Left ventricle myocardium inferior (tissue), 1 donor: Measurements from ENCODE around the gene HS3ST6. TPM values are rescaled to one million over a fixed set of nuclear protein-coding genes. Genes with fewer than 3 reads are reported as not detected.
"Not testable (repeated sequence)": the region's sequence is repeated elsewhere in the genome, so short reads cannot be mapped to it uniquely, and the experiment has no call there.

Experiments
- DNase-seq: peaks from one replicate; pipeline ENCODE4 v3.0.0-alpha.2; 2020
- H3K27ac ChIP-seq: fragments of 200-600 bp; replicated peaks from 2 replicates; pipeline ENCODE4 v1.8.0; 2021
- H3K27me3 ChIP-seq: fragments of 200-600 bp; 2 replicates; pipeline ENCODE4 v1.8.0; 2021; ENCODE audit warnings: low read depth
- H3K36me3 ChIP-seq: fragments of 200-600 bp; 2 replicates; pipeline ENCODE4 v1.8.0; 2021
- H3K4me1 ChIP-seq: fragments of 200-600 bp; 2 replicates; pipeline ENCODE4 v1.8.0; 2021
- H3K4me3 ChIP-seq: fragments of 200-600 bp; 2 replicates; pipeline ENCODE4 v1.8.0; 2021; ENCODE audit warnings: mild to moderate bottlenecking, moderate library complexity
- H3K9me3 ChIP-seq: fragments of 200-600 bp; replicated peaks from 2 replicates; pipeline ENCODE4 v1.8.0; 2021
- intact Hi-C: fragments of 100-400 bp; cut with micrococcal nuclease; formaldehyde crosslinking; loops from one replicate; pipeline ENCODE4 v1.11.0; 2022
- total RNA-seq: library from RNA; stranded (reverse); fragmentation: NEBNext Ultra II Directional; extraction: Animal tissue kit (Norgen Biotek cat#: 25700); gene quantifications from one replicate; pipeline ENCODE4 v1.2.1, GENCODE V29; 2021
- TF ChIP-seq, protein P1 (sequence below): fragments of 200-600 bp; IDR thresholded peaks from 2 replicates; pipeline ENCODE4 v1.8.0; 2021; ENCODE audit warnings: antibody characterized with exemption, mild to moderate bottlenecking, borderline replicate concordance
- donor health status: DM: no; HTN: yes; CAD: no; lungs with severe emphysema.

The HS3ST6 gene
- total RNA-seq, 1 donor from 2014 or later, result not detected

DNA sequence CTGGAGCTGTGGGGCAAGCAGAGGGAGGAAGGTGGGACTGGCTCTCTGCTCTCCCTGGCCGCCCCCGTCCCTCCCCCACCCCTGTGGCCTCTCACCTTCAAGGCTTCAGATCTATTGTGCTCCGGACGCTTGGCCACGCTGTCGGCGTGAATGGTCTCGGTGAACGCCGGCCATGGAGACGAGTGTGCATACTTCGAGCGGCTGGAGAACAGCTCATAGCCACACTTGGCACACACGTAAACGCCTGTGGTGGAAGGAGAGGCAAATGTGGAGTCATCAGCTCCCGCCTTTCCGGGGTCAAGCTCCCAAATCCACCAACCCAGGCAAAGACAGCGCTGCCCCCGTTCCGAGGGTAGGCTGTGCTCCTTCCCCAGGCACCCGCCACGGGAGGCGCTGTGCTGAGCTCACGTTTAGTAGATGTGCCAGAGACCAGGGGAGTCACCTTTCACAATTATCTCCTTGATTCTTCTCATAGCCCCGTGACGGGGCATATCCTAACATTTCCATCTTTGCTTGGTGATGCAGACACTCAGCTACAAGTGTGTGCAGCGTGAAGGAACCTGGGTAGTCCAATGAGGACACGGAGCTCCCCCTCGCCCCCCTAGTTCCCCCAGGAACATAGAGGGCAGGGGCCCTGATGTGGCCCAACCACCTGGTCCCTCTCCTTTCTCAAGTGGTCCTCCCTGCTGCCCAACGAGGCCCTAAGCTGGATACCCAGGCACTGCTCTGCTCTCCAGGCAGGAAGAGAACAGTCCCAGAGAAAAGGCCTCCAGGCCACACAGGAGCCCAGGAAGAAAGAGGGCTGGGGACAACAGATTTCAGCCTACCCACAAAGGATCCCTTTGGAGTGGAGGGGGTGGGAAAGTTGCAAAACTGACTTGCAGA, 23.2 kb upstream of the HS3ST6 start:
- Histone ChIP-seq H3K27ac (peak overlapping the region; percentile 82), H3K36me3 (peaks cover 39% of the 10 kb centered on the region), H3K4me1 (peaks cover 27% of the 10 kb centered on the region), H3K4me3 (peak overlapping the region; percentile 77), H3K27me3 (no peaks in the 10 kb centered on the region), H3K9me3 (no peaks in the 10 kb centered on the region)
- intact Hi-C loops, result no loop called here
- TF ChIP-seq, protein P1, sequence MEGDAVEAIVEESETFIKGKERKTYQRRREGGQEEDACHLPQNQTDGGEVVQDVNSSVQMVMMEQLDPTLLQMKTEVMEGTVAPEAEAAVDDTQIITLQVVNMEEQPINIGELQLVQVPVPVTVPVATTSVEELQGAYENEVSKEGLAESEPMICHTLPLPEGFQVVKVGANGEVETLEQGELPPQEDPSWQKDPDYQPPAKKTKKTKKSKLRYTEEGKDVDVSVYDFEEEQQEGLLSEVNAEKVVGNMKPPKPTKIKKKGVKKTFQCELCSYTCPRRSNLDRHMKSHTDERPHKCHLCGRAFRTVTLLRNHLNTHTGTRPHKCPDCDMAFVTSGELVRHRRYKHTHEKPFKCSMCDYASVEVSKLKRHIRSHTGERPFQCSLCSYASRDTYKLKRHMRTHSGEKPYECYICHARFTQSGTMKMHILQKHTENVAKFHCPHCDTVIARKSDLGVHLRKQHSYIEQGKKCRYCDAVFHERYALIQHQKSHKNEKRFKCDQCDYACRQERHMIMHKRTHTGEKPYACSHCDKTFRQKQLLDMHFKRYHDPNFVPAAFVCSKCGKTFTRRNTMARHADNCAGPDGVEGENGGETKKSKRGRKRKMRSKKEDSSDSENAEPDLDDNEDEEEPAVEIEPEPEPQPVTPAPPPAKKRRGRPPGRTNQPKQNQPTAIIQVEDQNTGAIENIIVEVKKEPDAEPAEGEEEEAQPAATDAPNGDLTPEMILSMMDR, result no peak
- DNase-seq, result no peak

DNA sequence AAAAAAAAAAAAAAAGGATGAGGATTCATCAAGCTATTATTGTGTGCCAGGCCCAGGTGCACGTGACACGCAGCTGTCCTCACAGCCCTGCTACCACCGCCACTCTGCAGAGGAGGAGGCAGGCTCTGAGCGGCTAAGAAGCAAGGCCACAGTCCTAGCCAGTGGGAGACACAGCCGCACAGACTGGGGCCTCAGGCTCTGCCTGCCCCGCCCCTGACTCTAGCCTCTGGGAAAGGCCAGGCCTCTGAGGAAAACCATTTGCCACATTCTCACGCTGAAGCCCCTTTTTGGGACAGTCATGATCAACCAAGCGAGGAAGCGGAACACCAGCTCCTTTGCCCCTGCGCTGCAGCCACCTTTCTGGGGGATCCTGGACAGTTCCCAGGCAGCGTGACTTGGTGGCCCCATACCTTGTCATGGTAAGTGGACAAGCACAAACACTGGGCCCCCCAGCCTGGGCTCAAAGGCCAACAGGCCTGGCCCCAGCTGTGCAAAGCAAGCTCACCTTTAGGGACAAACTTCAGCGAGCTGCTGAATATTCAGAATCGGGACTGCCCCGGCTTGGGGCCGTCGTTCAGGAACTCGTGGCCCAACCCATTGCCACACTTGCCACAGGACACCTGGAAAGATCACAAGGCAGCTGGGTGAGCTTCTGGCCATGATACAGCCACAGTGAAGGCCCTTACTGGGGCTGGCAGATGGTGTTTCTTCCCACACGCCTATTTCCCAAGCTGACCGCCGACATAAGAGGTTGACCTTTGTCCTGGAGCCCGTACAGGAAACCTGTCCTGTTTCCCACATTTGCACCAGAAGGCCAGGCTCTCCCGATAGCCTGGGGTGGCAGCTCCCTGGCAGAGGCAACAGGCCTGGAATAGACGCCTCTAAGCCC, 22.3 kb upstream of the HS3ST6 start:
- TF ChIP-seq, protein P1, result no peak
- Histone ChIP-seq H3K27me3 (no peaks in the 10 kb centered on the region), H3K27ac (no peak overlapping the region), H3K36me3 (peaks cover 37% of the 10 kb centered on the region), H3K9me3 (no peaks in the 10 kb centered on the region), H3K4me3 (no peak overlapping the region), H3K4me1 (peaks cover 27% of the 10 kb centered on the region)
- intact Hi-C loops, result no loop called here
- no peak for DNase-seq

DNA sequence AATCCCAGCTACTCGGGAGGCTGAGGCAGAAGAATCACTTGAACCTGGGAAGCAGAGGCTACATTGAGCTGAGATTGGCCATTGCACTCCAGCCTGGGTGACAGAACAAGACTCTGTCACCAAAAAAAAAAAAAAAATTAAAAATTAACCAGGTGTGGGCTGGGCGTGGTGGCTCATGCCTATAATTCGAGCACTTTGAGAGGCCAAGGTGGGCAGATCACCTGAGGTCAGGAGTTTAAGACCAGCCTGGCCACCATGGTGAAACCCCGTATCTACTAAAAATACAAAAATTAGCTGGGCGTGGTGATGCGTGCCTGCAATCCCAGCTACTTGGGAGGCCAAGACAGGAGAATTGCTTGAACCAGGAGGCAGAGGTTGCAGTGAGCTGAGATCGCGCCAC, 21.6 kb upstream of the HS3ST6 start:
- peaks cover 37% of the 10 kb centered on the region for H3K36me3 ChIP-seq
- DNase-seq, intact Hi-C loops, H3K27me3 ChIP-seq, H3K4me3 ChIP-seq, H3K27ac ChIP-seq, H3K9me3 ChIP-seq: not testable (repeated sequence)
- peaks cover 27% of the 10 kb centered on the region for H3K4me1 ChIP-seq

GRCh38 chr16:1938910-1939309, 20.7 kb upstream of the HS3ST6 start:
- peaks cover 24% of the 10 kb centered on the region for H3K4me1 ChIP-seq
- TF ChIP-seq, protein P1, result no peak
- intact Hi-C loops, result no loop called here
- DNase-seq, result no peak
- no peaks in the 10 kb centered on the region for H3K27me3 ChIP-seq
- H3K4me3 ChIP-seq, result no peak overlapping the region
- no peaks in the 10 kb centered on the region for H3K9me3 ChIP-seq
- no peak overlapping the region for H3K27ac ChIP-seq
- H3K36me3 ChIP-seq, result peaks cover 37% of the 10 kb centered on the region

DNA sequence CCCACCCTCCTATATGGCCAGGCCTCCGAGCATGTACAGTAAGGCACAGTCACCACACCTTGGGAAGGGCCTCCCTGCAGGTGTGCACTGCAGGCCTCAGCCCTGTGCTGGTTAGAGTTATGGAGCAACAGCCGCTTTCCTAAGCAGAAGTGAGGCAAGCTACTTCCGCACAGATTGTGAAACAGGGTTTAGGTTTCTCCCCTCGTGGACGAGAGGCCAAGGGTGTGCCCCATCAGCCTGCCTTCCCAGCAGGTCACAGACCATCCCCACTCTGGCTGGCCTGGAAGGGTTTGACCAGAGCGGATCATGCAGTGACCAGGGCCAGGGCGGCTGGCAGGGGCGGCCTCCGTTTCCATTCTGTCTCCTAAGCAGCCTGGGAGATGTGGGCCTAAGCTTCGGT, 20.1 kb upstream of the HS3ST6 start:
- intact Hi-C loops, result no loop called here
- Histone ChIP-seq H3K36me3 (peaks cover 37% of the 10 kb centered on the region), H3K4me3 (no peak overlapping the region), H3K27ac (no peak overlapping the region), H3K9me3 (no peaks in the 10 kb centered on the region), H3K4me1 (peaks cover 19% of the 10 kb centered on the region), H3K27me3 (no peaks in the 10 kb centered on the region)
- TF ChIP-seq, protein P1, result no peak
- no peak for DNase-seq
